IMR-90 (cell line): ENCODE measurements around the gene DHCR7. TPM values are rescaled to one million over a fixed set of nuclear protein-coding genes. Genes with fewer than 3 reads are reported as not detected.

Experiments
- ATAC-seq: fragments of 200-7000 bp; cut with Tn5 transposase; 2 replicates; pipeline ENCODE4 v1.9.1; 2020; ENCODE audit warnings: low read depth, mild to moderate bottlenecking, moderate library complexity
- BruUV-seq: library from RNA; stranded (reverse); fragments of 400-500 nt; replicated peaks from 2 replicates; lab custom pipeline; 2021; lab: Mats Ljungman, UMichigan
- CTCF ChIA-PET: fragments of 300-600 bp; formaldehyde crosslinking; extraction: SDS; loops from one replicate; lab custom pipeline; 2021; ENCODE audit warnings: antibody characterized with exemption; lab: Yijun Ruan, JAX
- POLR2A ChIA-PET: fragments of 300-600 bp; sonication (Branson Sonifier 250); formaldehyde crosslinking; loops from one replicate; lab custom pipeline; 2022; ENCODE audit warnings: antibody characterized with exemption; ENCODE audit not compliant: unreplicated experiment; lab: Charles Lee
- DNase-seq: peaks from one replicate; pipeline ENCODE4 v3.0.0; 2013
- H2AFZ ChIP-seq: replicated peaks from 2 replicates; pipeline ENCODE3; 2013; ENCODE audit warnings: low read length, mild to moderate bottlenecking; ENCODE audit not compliant: poor library complexity
- H2AK5ac ChIP-seq: 2 replicates; pipeline ENCODE4 v1.6.1; 2013; ENCODE audit warnings: low read depth, low read length, inconsistent platforms
- H2AK9ac ChIP-seq: replicated peaks from 2 replicates; pipeline ENCODE3; 2013; ENCODE audit warnings: mild to moderate bottlenecking, low read depth, low read length, moderate library complexity; ENCODE audit not compliant: poor library complexity
- H2BK120ac ChIP-seq: 2 replicates; pipeline ENCODE4 v1.6.1; 2013; ENCODE audit warnings: low read depth, low read length, inconsistent platforms
- H2BK15ac ChIP-seq: 3 replicates; pipeline ENCODE4 v1.6.1; 2013; ENCODE audit warnings: low read depth, low read length, inconsistent platforms
- H2BK20ac ChIP-seq: 2 replicates; pipeline ENCODE4 v1.6.1; 2013; ENCODE audit warnings: low read depth, mild to moderate bottlenecking, inconsistent platforms, low read length, moderate library complexity
- H2BK5ac ChIP-seq: 2 replicates; pipeline ENCODE4 v1.6.1; 2013; ENCODE audit warnings: mild to moderate bottlenecking, low read depth, low read length, inconsistent platforms; ENCODE audit not compliant: poor library complexity, severe bottlenecking
- H3K14ac ChIP-seq: replicated peaks from 2 replicates; pipeline ENCODE4 v1.6.1; 2013; ENCODE audit warnings: low read depth, low read length, inconsistent platforms
- H3K18ac ChIP-seq: 2 replicates; pipeline ENCODE4 v1.6.1; 2013; ENCODE audit warnings: low read depth, low read length, control low read depth
- H3K23ac ChIP-seq: 2 replicates; pipeline ENCODE4 v1.6.1; 2013; ENCODE audit warnings: low read depth, low read length, inconsistent platforms
- H3K27ac ChIP-seq: 2 replicates; pipeline ENCODE4 v1.5.1; 2013; ENCODE audit warnings: mild to moderate bottlenecking, control low read depth, low read length; ENCODE audit not compliant: insufficient read depth
- H3K27me3 ChIP-seq: 2 replicates; pipeline ENCODE4 v1.6.1; 2013; ENCODE audit warnings: low read length; ENCODE audit not compliant: control insufficient read depth, insufficient read depth
- H3K36me3 ChIP-seq: 2 replicates; pipeline ENCODE4 v1.6.1; 2013; ENCODE audit warnings: low read length, mixed read lengths; ENCODE audit not compliant: control insufficient read depth, insufficient read depth
- H3K4ac ChIP-seq: 2 replicates; pipeline ENCODE4 v1.6.1; 2013; ENCODE audit warnings: low read depth, low read length, inconsistent platforms
- H3K4me1 ChIP-seq: 2 replicates; pipeline ENCODE4 v1.6.1; 2013; ENCODE audit warnings: low read length, mixed read lengths; ENCODE audit not compliant: control insufficient read depth, insufficient read depth
- H3K4me2 ChIP-seq: 2 replicates; pipeline ENCODE4 v1.6.1; 2013; ENCODE audit warnings: low read depth, mild to moderate bottlenecking, control low read depth, low read length, moderate library complexity
- H3K4me3 ChIP-seq: 2 replicates; pipeline ENCODE4 v1.5.1; 2013; ENCODE audit warnings: low read depth, mild to moderate bottlenecking, control low read depth, low read length, moderate library complexity; ENCODE audit not compliant: insufficient read depth
- H3K56ac ChIP-seq: 2 replicates; pipeline ENCODE4 v1.6.1; 2013; ENCODE audit warnings: low read length, inconsistent platforms; ENCODE audit not compliant: insufficient read depth; ENCODE audit errors: extremely low read depth
- H3K79me1 ChIP-seq, 2 experiments: 2 replicates each; pipeline ENCODE4 v1.6.1; 2013; ENCODE audit warnings: low read length in 2 of 2, inconsistent platforms in 1 of 2, low read depth in 1 of 2
- H3K9ac ChIP-seq: 2 replicates; pipeline ENCODE4 v1.6.1; 2013; ENCODE audit warnings: low read depth, low read length, control low read depth
- H3K9me1 ChIP-seq: 2 replicates; pipeline ENCODE4 v1.6.1; 2013; ENCODE audit warnings: low read length, inconsistent platforms; ENCODE audit not compliant: insufficient read depth
- H3K9me3 ChIP-seq: 2 replicates; pipeline ENCODE4 v1.6.1; 2013; ENCODE audit warnings: low read length; ENCODE audit not compliant: control insufficient read depth, insufficient read depth
- H4K20me1 ChIP-seq: 2 replicates; pipeline ENCODE4 v1.6.1; 2013; ENCODE audit warnings: low read length, inconsistent platforms; ENCODE audit not compliant: insufficient read depth
- H4K5ac ChIP-seq: 2 replicates; pipeline ENCODE4 v1.6.1; 2013; ENCODE audit warnings: mild to moderate bottlenecking, low read depth, low read length, control low read depth
- H4K8ac ChIP-seq, 2 experiments: 2 replicates each; pipeline ENCODE4 v1.6.1; 2013; ENCODE audit warnings: low read depth in 2 of 2, low read length in 2 of 2, control low read depth in 1 of 2, inconsistent platforms in 1 of 2
- H4K91ac ChIP-seq: 2 replicates; pipeline ENCODE4 v1.6.1; 2013; ENCODE audit warnings: low read depth, low read length, inconsistent platforms; ENCODE audit not compliant: insufficient read depth
- BHLHE40 ChIP-seq: fragments of 150-350 bp; IDR thresholded peaks from 2 replicates; pipeline ENCODE4 v1.6.1; 2016; ENCODE audit warnings: mild to moderate bottlenecking, low read depth, low read length
- CEBPB ChIP-seq: IDR thresholded peaks from 2 replicates; pipeline ENCODE4 v1.6.1; 2012; ENCODE audit warnings: low read depth, low read length, improper control_type of control experiment
- FOS ChIP-seq: fragments of 150-350 bp; IDR thresholded peaks from 2 replicates; pipeline ENCODE4 v1.6.1; 2016; ENCODE audit warnings: low read depth, low read length
- MXI1 ChIP-seq: IDR thresholded peaks from 2 replicates; pipeline ENCODE4 v1.6.1; 2012; ENCODE audit warnings: low read depth, mild to moderate bottlenecking, low read length, moderate library complexity, borderline replicate concordance
- NFE2L2 ChIP-seq: fragments of 150-350 bp; IDR thresholded peaks from 2 replicates; pipeline ENCODE4 v1.6.1; 2016; ENCODE audit warnings: low read depth, mild to moderate bottlenecking, low read length
- RCOR1 ChIP-seq: IDR thresholded peaks from 2 replicates; pipeline ENCODE4 v1.6.1; 2012; ENCODE audit warnings: mild to moderate bottlenecking, low read length, improper control_type of control experiment; ENCODE audit not compliant: insufficient replicate concordance
- SMC3 ChIP-seq: fragments of 150-350 bp; IDR thresholded peaks from 2 replicates; pipeline ENCODE4 v1.6.1; 2016; ENCODE audit warnings: low read depth, mild to moderate bottlenecking, antibody characterized with exemption, low read length, moderate library complexity
- USF2 ChIP-seq: fragments of 150-350 bp; IDR thresholded peaks from 2 replicates; pipeline ENCODE4 v1.6.1; 2017; ENCODE audit warnings: mild to moderate bottlenecking, antibody characterized with exemption, low read length, low read depth
- WGBS, 2 experiments: methylation state at CpG; one replicate each; pipeline versions ENCODE4 v1.1.5 to v1.1.7; 2013; ENCODE audit warnings: missing lambda C conversion rate in 2 of 2; ENCODE audit not compliant: insufficient read length in 1 of 2; ENCODE audit errors: extremely low coverage in 2 of 2; 5-methylcytosine and 5-hydroxymethylcytosine counted together
- dilution Hi-C: fragments of 300-500 bp; cut with HindIII; formaldehyde crosslinking; loops from one replicate; pipeline ENCODE4 v1.14.3; 2018; ENCODE audit warnings: low sequenced_read_pairs; ENCODE audit not compliant: unreplicated experiment
- in situ Hi-C: fragments of 300-500 bp; cut with MboI; formaldehyde crosslinking; loops from 3 replicates; pipeline ENCODE4 v1.14.3; 2019; ENCODE audit warnings: low sequenced_read_pairs, inconsistent platforms, mixed read lengths
- intact Hi-C: fragments of 100-400 bp; cut with micrococcal nuclease; formaldehyde crosslinking; loops from 2 replicates; pipeline ENCODE4 v1.10.0; 2022
- polyA plus RNA-seq, 3 experiments: library from polyadenylated mRNA; depleted of rRNA; stranded (reverse); fragments of >200 nt; gene quantifications; 2 replicates each; pipeline ENCODE4 v1.2.3, GENCODE V29; 2012; ENCODE audit warnings: low replicate concordance in 1 of 3
- total RNA-seq: library from RNA; depleted of rRNA; stranded (reverse); fragments of >200 nt; gene quantifications from 2 replicates; pipeline ENCODE4 v1.2.3, GENCODE V29; 2012

Gene DHCR7
- total and polyA plus RNA-seq, 2 of the 4 experiments (the other 2 are of a cell fraction), result 22.0 to 43.3 TPM

DNA sequence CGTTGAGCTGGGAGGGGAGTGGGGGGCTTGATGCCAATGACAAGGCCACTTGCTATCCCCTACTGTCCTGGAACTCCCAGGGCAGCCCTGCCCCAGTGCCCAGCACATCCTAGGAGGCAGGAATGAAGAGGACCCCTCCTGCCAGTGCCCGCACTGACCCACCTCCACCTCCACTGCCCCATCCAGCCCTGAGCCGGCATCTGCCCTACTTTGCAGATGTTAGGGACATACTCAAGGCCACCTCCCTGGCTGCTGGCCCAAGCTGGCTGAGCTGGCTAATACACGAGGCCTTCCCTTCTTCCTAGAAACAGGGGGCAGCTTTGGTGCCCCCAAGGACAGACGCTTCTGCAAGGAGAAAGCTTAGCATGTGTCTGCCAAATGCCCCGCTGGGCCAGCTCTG lies 10.8 kb downstream of the DHCR7 start:
- no peak overlapping the region for H2AFZ ChIP-seq
- no peak overlapping the region for H3K4ac ChIP-seq
- peaks cover 23% of the 10 kb centered on the region for H3K36me3 ChIP-seq
- H3K56ac ChIP-seq, result no peak overlapping the region
- H4K91ac ChIP-seq, result no peak overlapping the region
- no peak for DNase-seq
- CTCF ChIA-PET, result no interaction called here
- H2BK5ac ChIP-seq, result no peak overlapping the region
- no peak overlapping the region for H4K8ac ChIP-seq
- H3K27ac ChIP-seq, result no peak overlapping the region
- no peak overlapping the region for H3K4me2 ChIP-seq
- ATAC-seq, result no peak
- no peak overlapping the region for H3K14ac ChIP-seq
- no peak overlapping the region for H2BK120ac ChIP-seq
- H2BK20ac ChIP-seq, result no peak overlapping the region
- H3K4me3 ChIP-seq, result no peak overlapping the region
- no peak overlapping the region for H3K18ac ChIP-seq
- no peak overlapping the region for H2BK15ac ChIP-seq
- 0 out of 2 replicates have a peak, but pooled peaks cover 4% of the 10 kb centered on the region for H3K9me1 ChIP-seq
- no peak overlapping the region for H2AK5ac ChIP-seq
- no peak overlapping the region for H4K5ac ChIP-seq
- in situ Hi-C loops (no loop called here), intact Hi-C loops (no loop called here), dilution Hi-C loops (no loop called here)
- H3K79me1 ChIP-seq, result no peaks in the 10 kb centered on the region
- TF ChIP-seq MXI1, result no peak
- TF ChIP-seq FOS, result no peak
- TF ChIP-seq SMC3, result no peak
- no peak for TF ChIP-seq CEBPB
- TF ChIP-seq RCOR1, result no peak
- TF ChIP-seq BHLHE40, result no peak
- no peak for TF ChIP-seq NFE2L2
- TF ChIP-seq USF2, result no peak
- H3K4me1 ChIP-seq, result no peaks in the 10 kb centered on the region
- H2AK9ac ChIP-seq, result no peak overlapping the region
- 78% methylated on average over 2 of the region's 6 CpGs; no CpG with 5 or more reads in 1 of the 2 experiments for WGBS, 2 experiments
- no peaks in the 10 kb centered on the region for H3K9me3 ChIP-seq
- no TSS peak for BruUV-seq
- H3K27me3 ChIP-seq, result no peaks in the 10 kb centered on the region
- POLR2A ChIA-PET, result no interaction called here
- no peak overlapping the region for H3K9ac ChIP-seq
- H4K20me1 ChIP-seq, result no peaks in the 10 kb centered on the region; the same call in 1 of the 2 replicates
- no peak overlapping the region for H3K23ac ChIP-seq
